HG03575 (cell line): ENCODE results near the gene NPR1.
"Not testable (repeated sequence)": the region's sequence is repeated elsewhere in the genome, so short reads cannot be mapped to it uniquely, and the experiment has no call there.

Experiments used
- ATAC-seq: cut with Tn5 transposase; IDR thresholded peaks from one replicate; pipeline ENCODE4 v1.9.1; 2021; ENCODE audit not compliant: unreplicated experiment, insufficient number of reproducible peaks, low FRiP score; ENCODE audit errors: extremely low read depth

The NPR1 gene

GRCh38 chr1:153698923-153699714 lies 20.6 kb downstream of the NPR1 start:
- ATAC-seq: no peak

GRCh38 chr1:153699768-153700167 lies 21.3 kb downstream of the NPR1 start:
- ATAC-seq: no peak

DNA sequence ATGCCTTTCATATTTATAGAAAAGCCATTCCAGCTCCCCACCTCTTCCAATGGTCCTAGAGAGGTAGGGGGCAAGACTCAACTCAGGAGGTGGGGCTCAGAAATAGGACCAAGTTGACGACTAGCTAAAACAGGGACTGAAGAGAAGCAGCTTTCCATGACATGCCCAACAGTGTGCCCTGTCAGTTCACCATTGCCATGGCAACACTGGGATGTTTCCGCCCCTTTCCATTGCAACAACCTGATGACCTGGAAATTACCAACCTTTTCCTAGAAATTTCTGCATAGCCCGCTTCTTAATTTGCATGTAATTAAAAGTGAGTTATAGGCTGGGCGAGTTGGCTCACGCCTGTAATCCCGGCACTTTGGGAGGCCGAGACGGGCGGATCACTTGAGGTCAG lies 27.0 kb downstream of the NPR1 start:
- ATAC-seq: no peak

GRCh38 chr1:153711026-153711425 lies 32.5 kb downstream of the NPR1 start:
- no peak for ATAC-seq

GRCh38 chr1:153716211-153716610 lies 37.7 kb downstream of the NPR1 start:
- not testable (repeated sequence) for ATAC-seq

DNA sequence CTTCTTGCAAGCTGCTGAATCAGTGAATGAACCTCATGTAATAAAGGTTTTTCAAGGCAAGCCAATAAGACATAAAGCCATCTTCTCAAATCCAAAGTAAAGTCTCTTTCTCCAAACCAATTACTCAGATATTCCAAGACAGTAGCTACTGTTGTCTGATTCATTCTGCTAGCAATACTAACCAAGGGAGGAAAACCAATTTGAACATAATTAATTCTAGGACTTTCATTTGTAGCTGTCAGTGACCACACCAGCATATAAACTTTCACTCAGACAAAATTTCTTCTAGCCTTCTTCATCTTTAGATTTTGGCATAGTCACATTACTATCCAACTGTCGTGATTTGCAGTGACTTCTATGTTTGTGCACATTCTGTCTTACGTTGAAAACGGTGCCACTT lies 38.8 kb downstream of the NPR1 start:
- ATAC-seq: no peak

- ATAC-seq: no peak
These were observed 45.2 kb downstream of the NPR1 start for GRCh38 chr1:153723687-153724086.

GRCh38 chr1:153724634-153725033 lies 46.1 kb downstream of the NPR1 start:
- not testable (repeated sequence) for ATAC-seq

- ATAC-seq: peak; percentile 54
These were observed 49.2 kb downstream of the NPR1 start, which contains the start of gene INTS3 for GRCh38 chr1:153727463-153728304. Gene INTS3 (plus strand): TSS chr1:153728050. CDS start chr1:153728635, 585 bp downstream.

DNA sequence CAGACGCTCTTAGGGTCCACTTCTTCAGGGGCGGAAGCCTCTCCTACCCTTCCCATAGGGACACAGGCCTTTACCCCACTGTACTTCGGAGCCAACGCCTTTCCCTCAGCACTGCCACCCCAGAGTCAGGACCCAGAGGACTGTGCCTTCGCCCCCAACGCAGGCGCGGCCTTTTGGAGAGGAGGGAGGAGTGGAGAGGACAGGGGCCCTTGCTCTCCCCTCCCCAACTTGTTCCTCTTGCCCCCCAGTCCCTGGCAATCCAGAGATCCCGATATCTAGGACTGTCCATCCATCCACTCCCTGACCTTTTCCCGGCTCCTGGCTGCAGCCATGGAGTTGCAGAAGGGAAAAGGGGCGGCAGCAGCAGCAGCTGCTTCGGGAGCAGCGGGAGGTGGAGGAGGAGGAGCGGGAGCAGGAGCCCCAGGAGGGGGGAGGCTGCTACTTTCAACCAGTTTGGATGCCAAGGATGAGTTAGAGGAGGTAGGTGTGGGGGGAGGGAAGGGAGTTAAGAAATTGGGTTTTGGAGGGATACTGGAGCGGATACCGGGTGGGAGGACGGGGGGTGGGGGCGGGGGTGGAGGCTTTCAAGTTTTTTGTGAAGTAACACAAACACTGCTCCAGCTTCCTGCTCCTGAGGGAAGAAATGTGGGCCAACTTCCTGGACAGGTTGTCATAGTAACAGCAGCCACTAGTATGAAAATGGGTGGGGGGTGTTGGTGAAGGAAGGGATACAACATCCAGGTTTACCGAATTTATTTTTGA lies 50.0 kb downstream of the NPR1 start:
- no peak for ATAC-seq

DNA sequence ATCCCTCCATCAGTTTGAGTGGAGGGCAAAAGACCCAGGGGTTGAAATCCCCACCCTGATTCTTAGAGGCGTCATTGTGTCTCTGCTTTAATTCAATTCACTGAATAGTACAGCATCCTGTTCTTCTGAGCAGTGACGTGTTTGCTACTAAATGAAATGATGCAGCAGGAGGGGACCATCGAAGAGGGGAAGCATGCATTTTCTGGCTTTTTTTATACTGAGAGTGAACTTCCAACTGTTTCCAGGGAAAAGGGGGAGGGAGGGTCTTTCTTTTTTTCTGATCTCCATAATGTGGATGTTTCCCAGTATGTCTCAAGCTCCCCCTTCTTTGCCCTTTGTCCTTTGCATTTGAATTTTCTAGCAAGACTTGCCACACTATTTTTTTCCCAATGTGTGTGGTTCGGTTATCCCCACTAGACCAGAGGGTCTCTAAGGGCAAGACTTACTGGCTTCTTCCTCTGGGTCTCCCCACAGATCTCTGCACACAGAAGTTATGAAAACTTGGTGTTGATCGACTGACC lies 52.0 kb downstream of the NPR1 start:
- no peak for ATAC-seq

DNA sequence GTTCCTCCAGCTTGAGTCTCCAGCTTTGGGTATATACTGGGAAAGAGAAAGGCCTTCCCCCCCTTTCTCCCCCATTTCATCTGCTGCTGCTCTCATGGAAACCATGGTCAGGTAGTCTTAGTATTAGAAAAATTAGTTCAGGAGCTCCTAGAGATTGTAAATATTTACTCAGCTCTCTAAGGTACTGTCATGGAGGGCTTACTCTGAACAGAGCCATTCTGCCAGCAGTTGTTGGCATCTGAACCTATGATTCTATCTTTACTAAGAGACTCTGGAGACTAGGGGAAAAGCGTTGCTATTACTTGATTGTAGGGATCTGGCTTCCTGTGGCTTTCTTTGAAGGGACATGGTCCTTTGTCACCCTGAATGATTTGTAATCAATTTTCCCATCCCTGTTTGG lies 55.5 kb downstream of the NPR1 start:
- ATAC-seq: no peak

GRCh38 chr1:153734396-153735089 lies 56.1 kb downstream of the NPR1 start:
- ATAC-seq: no peak

- ATAC-seq: no peak
These were observed 56.6 kb downstream of the NPR1 start for GRCh38 chr1:153735090-153735420.

DNA sequence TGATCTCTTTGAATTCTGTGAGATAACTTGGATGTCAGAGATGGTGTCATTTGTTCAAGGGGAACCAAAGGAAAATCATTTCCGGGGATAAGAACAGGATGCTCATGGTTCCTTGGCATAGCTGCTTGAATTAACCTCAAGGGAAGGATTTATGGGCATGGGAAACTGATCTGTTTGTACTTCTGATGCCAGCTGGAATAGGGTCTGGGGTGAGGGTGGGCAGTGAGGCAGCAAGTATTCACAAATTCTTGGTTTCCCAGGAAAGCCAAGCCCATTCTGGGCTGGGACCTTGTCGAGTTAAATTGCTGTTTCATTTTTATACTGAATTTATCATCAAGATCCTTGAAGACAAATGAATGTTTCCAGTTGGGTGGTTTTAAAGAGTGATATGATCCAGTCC lies 63.5 kb downstream of the NPR1 start:
- no peak for ATAC-seq

- ATAC-seq: no peak
These were observed 64.1 kb downstream of the NPR1 start for GRCh38 chr1:153742411-153743142.
